ENCODE data around the gene ESYT3. TPM values are rescaled to one million over a fixed set of nuclear protein-coding genes. Genes with fewer than 3 reads are reported as not detected.

ESYT3 gene
- total RNA-seq, 4 donors from 2014 or later = 28.9 to 39.0 (median 33.5) TPM

GRCh38 chr3:138468451-138468850 is 34.0 kb downstream of the ESYT3 start:
- Histone ChIP-seq H3K4me3 (no peak overlapping the region), H3K27me3 (no peaks in the 10 kb centered on the region), H3K9me3 (no peaks in the 10 kb centered on the region), H3K27ac (no peak overlapping the region), H3K36me3 (no peaks in the 10 kb centered on the region), H3K4me1 (peaks cover 4% of the 10 kb centered on the region)
- no peak for TF ChIP-seq CTCF (IDR thresholded peaks at IDR 0.05)
- no peak for TF ChIP-seq POLR2A (IDR thresholded peaks at IDR 0.05)
- TF ChIP-seq EP300 (IDR thresholded peaks at IDR 0.05) = no peak
- TF ChIP-seq POLR2AphosphoS5 (IDR thresholded peaks at IDR 0.05) = no peak
- WGBS = 69% methylated on average over 6 of the region's 6 CpGs
- no peak for DNase-seq (ENCODE audit: low spot score in 2 of 2)

- no peaks in the 10 kb centered on the region for H3K9me3 ChIP-seq
- H3K4me3 ChIP-seq = no peak overlapping the region
- no peak overlapping the region for H3K27ac ChIP-seq
- no peaks in the 10 kb centered on the region for H3K36me3 ChIP-seq
- peaks cover 4% of the 10 kb centered on the region for H3K4me1 ChIP-seq
- DNase-seq (ENCODE audit: low spot score in 2 of 2) = no peak
- no peaks in the 10 kb centered on the region for H3K27me3 ChIP-seq
- TF ChIP-seq CTCF (IDR thresholded peaks at IDR 0.05) (no peak), POLR2AphosphoS5 (IDR thresholded peaks at IDR 0.05) (no peak), POLR2A (IDR thresholded peaks at IDR 0.05) (no peak), EP300 (IDR thresholded peaks at IDR 0.05) (no peak)
- WGBS = 29% methylated on average over 2 of the region's 2 CpGs
Measured at GRCh38 chr3:138468886-138469285, 34.5 kb downstream of the ESYT3 start.

- Histone ChIP-seq H3K4me1 (peaks cover 4% of the 10 kb centered on the region), H3K9me3 (no peaks in the 10 kb centered on the region), H3K36me3 (no peaks in the 10 kb centered on the region), H3K4me3 (no peak overlapping the region), H3K27me3 (no peaks in the 10 kb centered on the region), H3K27ac (no peak overlapping the region)
- TF ChIP-seq POLR2AphosphoS5 (IDR thresholded peaks at IDR 0.05) = no peak
- TF ChIP-seq EP300 (IDR thresholded peaks at IDR 0.05) = no peak
- no peak for TF ChIP-seq POLR2A (IDR thresholded peaks at IDR 0.05)
- no peak for TF ChIP-seq CTCF (IDR thresholded peaks at IDR 0.05)
- DNase-seq (ENCODE audit: low spot score in 2 of 2) = no peak
- WGBS = 94% methylated on average over 5 of the region's 6 CpGs
Measured at GRCh38 chr3:138469874-138470273, 35.5 kb downstream of the ESYT3 start.

- H3K27ac ChIP-seq = no peak overlapping the region
- no peaks in the 10 kb centered on the region for H3K36me3 ChIP-seq
- no peaks in the 10 kb centered on the region for H3K27me3 ChIP-seq
- H3K9me3 ChIP-seq = no peaks in the 10 kb centered on the region
- H3K4me1 ChIP-seq = peaks cover 4% of the 10 kb centered on the region
- no peak for DNase-seq (ENCODE audit: low spot score in 2 of 2)
- WGBS = 92% methylated on average over 3 of the region's 3 CpGs
- H3K4me3 ChIP-seq = no peak overlapping the region
- TF ChIP-seq POLR2A (IDR thresholded peaks at IDR 0.05) (no peak), CTCF (IDR thresholded peaks at IDR 0.05) (no peak), POLR2AphosphoS5 (IDR thresholded peaks at IDR 0.05) (no peak)
Measured at GRCh38 chr3:138470687-138471086, 36.3 kb downstream of the ESYT3 start.

GRCh38 chr3:138471481-138471880 is 37.1 kb downstream of the ESYT3 start:
- no peak for DNase-seq (ENCODE audit: low spot score in 2 of 2)
- peaks cover 4% of the 10 kb centered on the region for H3K4me1 ChIP-seq
- TF ChIP-seq CTCF (IDR thresholded peaks at IDR 0.05) = no peak
- TF ChIP-seq POLR2AphosphoS5 (IDR thresholded peaks at IDR 0.05) = no peak
- no peak for TF ChIP-seq EP300 (IDR thresholded peaks at IDR 0.05)
- TF ChIP-seq POLR2A (IDR thresholded peaks at IDR 0.05) = no peak
- no peaks in the 10 kb centered on the region for H3K27me3 ChIP-seq
- 37% methylated on average over 1 of the region's 1 CpG for WGBS
- no peaks in the 10 kb centered on the region for H3K36me3 ChIP-seq
- no peak overlapping the region for H3K4me3 ChIP-seq
- no peaks in the 10 kb centered on the region for H3K9me3 ChIP-seq
- no peak overlapping the region for H3K27ac ChIP-seq

Measured in suprapubic skin (tissue), 4 donors.